Right lobe of liver (tissue), 6 donors: Measurements from ENCODE around the gene CA5A. TPM values are rescaled to one million over a fixed set of nuclear protein-coding genes. Genes with fewer than 3 reads are reported as not detected.

ENCODE experiments used
- ATAC-seq, 4 donors: fragments of 200-7000 bp; cut with Tn5 transposase; one replicate each; pipeline ENCODE4 v1.9.1; 2020; ENCODE audit warnings: mild to moderate bottlenecking in 4 of 4, moderate library complexity in 4 of 4
- DNase-seq, 3 donors: peaks; one replicate each; pipeline ENCODE4 v3.0.0-alpha.2; 2020
- H3K27ac ChIP-seq, 3 donors: fragments of 200-600 bp; one replicate each; pipeline ENCODE4 v1.8.0; 2022
- H3K27me3 ChIP-seq, 2 donors: fragments of 200-600 bp; one replicate each; pipeline ENCODE4 v1.8.0; 2022
- H3K36me3 ChIP-seq, 4 donors: fragments of 200-600 bp; sonication (generic) in 1 of 4; one replicate each; pipeline versions ENCODE4 v1.5.1 to v1.8.0; 2017 to 2022; ENCODE audit warnings: control low read depth in 1 of 4
- H3K4me1 ChIP-seq, 4 donors: fragments of 200-600 bp; sonication (generic) in 1 of 4; one replicate each; pipeline versions ENCODE4 v1.5.1 to v1.8.0; 2017 to 2022; ENCODE audit warnings: control low read depth in 1 of 4
- H3K4me3 ChIP-seq, 3 donors: fragments of 200-600 bp; one replicate each; pipeline ENCODE4 v1.8.0; 2022
- H3K9me3 ChIP-seq, 4 donors: fragments of 200-600 bp; sonication (generic) in 1 of 4; one replicate each; pipeline versions ENCODE4 v1.5.1 to v1.8.0; 2017 to 2022; ENCODE audit warnings: control low read depth in 1 of 4
- POLR2A ChIP-seq: fragments of 450-650 bp; IDR thresholded peaks from one replicate; pipeline ENCODE4 v1.6.1; 2017; ENCODE audit warnings: antibody characterized with exemption, mild to moderate bottlenecking
- WGBS: methylation state at CpG from one replicate; pipeline ENCODE4 v1.1.6; 2018; ENCODE audit warnings: low coverage, low lambda C conversion rate; ENCODE audit not compliant: insufficient coverage; ENCODE audit errors: missing lambda C conversion rate; 5-methylcytosine and 5-hydroxymethylcytosine counted together
- intact Hi-C, 2 donors: fragments of 100-400 bp; cut with DNase I; formaldehyde crosslinking; loops; one replicate each; pipeline versions ENCODE4 v1.11.2 to v1.14.1; 2022
- total RNA-seq, 6 experiments: library from RNA; depleted of rRNA in 2 of 6; stranded (reverse); fragments of >200 nt in 2 of 6; fragmentation: NEBNext Ultra II Directional in 3 of 6; extraction: Animal tissue kit (Norgen Biotek cat#: 25700) in 3 of 6; gene quantifications; one replicate each; pipeline versions ENCODE4 v1.1.0 to v1.2.4, GENCODE V29; 2016 to 2023
- TF ChIP-seq, protein P1 (sequence below), 4 donors: fragments of 200-600 bp in 3 of 4; fragments of 450-650 bp in 1 of 4; IDR thresholded peaks; one replicate each; pipeline versions ENCODE4 v1.5.1 to v1.8.0; 2016 to 2022; ENCODE audit warnings: antibody characterized with exemption in 4 of 4, mild to moderate bottlenecking in 2 of 4
- donor health status: DM: no; HTN: yes; CAD: no.
- donor health status: DM: no; HTN: no; CAD: no.
- donor health status: DM: no; HTN: no; CAD: no.
- donor health status: DM: no; HTN: yes; CAD: no.
- donor health status: DM: no; HTN: yes; CAD: no.

CA5A gene
- total RNA-seq, 6 experiments from 2014 or later, result 26.5 to 59.6 (median 30.2) TPM

DNA sequence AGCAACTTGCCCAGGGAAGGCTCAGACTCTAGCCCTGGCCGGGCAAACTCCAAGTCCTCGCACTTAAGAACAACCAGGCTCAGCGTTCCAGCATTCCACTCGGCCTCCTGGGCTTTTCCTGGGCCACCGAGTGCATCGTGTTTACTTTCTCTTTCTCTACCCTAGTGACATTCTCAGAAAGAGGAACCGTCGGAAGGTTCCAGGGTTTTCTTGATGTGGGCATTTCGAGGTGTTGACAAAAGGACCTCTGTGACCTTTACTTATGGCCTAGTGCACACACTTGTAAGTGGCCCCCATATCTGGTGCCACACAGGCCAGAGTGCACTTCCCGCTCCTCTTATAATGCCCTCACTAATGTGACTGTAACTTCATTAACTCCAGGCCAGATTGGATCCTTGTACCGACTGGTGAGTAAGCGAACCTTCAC lies 11.8 kb upstream of the CA5A start:
- WGBS, result 34% methylated on average over 10 of the region's 12 CpGs

DNA sequence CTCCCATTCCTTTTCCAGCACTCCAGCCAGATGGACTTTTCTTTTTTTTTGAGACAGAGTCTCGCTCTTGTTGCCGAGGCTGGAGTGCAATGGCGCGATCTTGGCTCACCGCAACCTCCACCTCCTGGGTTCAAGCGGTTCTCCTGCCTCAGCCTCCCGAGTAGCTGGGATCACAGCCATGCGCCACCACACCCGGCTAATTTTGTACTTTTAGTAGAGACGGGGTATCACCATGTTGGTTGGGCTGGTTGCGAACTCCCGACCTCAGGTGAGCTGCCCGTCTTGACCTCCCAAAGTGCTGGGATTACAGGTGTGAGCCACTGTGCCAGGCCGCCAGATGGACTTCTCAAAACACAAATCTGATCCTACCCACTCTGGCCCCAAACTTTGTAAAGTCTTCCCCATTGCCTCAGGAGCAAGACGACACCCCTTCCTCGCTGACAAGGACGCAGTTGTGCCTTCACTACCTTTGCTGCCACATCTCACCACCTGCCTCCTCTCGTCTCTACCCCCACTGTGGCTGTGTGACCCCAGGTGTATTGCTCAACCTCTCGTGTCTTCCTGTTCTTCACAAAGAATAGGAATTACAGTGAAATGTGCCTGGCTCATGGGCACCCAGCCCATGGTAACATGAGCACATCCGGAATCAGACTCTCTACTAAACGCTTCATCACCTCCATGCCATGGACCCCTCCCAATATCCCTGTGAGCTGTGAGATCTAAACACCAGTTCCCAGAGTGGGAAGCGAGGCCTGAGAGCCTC lies 11.2 kb upstream of the CA5A start:
- TF ChIP-seq POLR2A, result no peak
- TF ChIP-seq, protein P1, sequence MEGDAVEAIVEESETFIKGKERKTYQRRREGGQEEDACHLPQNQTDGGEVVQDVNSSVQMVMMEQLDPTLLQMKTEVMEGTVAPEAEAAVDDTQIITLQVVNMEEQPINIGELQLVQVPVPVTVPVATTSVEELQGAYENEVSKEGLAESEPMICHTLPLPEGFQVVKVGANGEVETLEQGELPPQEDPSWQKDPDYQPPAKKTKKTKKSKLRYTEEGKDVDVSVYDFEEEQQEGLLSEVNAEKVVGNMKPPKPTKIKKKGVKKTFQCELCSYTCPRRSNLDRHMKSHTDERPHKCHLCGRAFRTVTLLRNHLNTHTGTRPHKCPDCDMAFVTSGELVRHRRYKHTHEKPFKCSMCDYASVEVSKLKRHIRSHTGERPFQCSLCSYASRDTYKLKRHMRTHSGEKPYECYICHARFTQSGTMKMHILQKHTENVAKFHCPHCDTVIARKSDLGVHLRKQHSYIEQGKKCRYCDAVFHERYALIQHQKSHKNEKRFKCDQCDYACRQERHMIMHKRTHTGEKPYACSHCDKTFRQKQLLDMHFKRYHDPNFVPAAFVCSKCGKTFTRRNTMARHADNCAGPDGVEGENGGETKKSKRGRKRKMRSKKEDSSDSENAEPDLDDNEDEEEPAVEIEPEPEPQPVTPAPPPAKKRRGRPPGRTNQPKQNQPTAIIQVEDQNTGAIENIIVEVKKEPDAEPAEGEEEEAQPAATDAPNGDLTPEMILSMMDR (IDR thresholded peaks at IDR 0.05), result no peak
- H3K4me1 ChIP-seq, result peaks cover 0 to 19% (median 0%) of the 10 kb centered on the region in 4 donors
- no peak overlapping the region for H3K4me3 ChIP-seq
- peak overlapping the region; percentile 59 to 96 (median 86) for H3K27ac ChIP-seq
- no peaks in the 10 kb centered on the region for H3K27me3 ChIP-seq
- H3K9me3 ChIP-seq, result no peaks in the 10 kb centered on the region
- DNase-seq (peak in 1 of 3 donors; percentile 41), ATAC-seq (no peak)
- no peaks in the 10 kb centered on the region for H3K36me3 ChIP-seq
- WGBS, result 90% methylated on average over 13 of the region's 22 CpGs
- intact Hi-C loops, result no loop called here

More for the DNA sequence above, 11.8 kb upstream of the CA5A start:
- intact Hi-C loops, result no loop called here
- peak overlapping the region; percentile 59 to 96 (median 86) for H3K27ac ChIP-seq
- H3K4me1 ChIP-seq, result peaks cover 0 to 22% (median 3%) of the 10 kb centered on the region in 4 donors
- H3K36me3 ChIP-seq, result no peaks in the 10 kb centered on the region
- H3K27me3 ChIP-seq, result no peaks in the 10 kb centered on the region
- DNase-seq (peak in 1 of 3 donors; percentile 58), ATAC-seq (no peak)
- H3K9me3 ChIP-seq, result no peaks in the 10 kb centered on the region
- TF ChIP-seq, protein P1 (IDR thresholded peaks at IDR 0.05), result no peak
- TF ChIP-seq POLR2A, result no peak
- no peak overlapping the region for H3K4me3 ChIP-seq

DNA sequence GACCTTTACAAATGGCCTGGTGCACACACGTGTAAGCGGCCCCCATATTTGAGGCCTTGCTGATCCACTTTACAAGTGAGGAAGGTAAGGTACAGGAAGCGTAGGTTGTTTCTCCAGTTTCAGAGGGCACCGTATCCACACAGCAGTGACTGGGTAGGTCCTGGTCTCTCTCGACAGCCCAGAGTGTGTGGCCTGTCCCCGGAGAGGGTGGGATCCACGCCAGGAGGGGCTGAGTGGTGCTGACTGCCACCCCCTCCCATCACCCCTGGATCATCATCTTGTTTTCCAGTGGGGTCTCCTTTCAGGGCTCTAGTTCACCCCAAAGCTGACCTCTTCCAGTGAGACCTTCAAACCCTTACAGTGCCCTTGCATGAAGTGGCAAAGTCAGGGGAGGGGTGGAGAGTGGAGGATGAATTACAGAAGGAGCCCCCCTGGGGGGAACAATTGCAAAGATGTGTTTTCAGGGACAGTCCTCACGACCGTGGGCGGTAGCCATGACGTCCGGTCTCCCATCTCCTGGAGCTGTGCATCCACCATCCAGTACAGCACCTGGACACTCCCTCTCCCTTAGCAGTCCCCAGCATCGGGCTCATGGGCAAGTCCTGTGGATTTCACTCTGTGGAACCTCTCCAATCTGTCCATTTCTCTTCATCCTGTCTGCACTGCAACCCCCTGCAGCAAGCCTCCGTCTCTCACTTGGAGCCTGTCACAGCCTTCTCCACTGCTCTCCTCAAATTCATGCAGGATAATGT lies 10.4 kb upstream of the CA5A start:
- ATAC-seq (no peak), DNase-seq (peak in 1 of 3 donors; percentile 37)
- no peak overlapping the region for H3K4me3 ChIP-seq
- no peaks in the 10 kb centered on the region for H3K9me3 ChIP-seq
- H3K4me1 ChIP-seq, result peaks cover 0 to 13% (median 0%) of the 10 kb centered on the region in 4 donors
- intact Hi-C loops, result no loop called here
- 93% methylated on average over 3 of the region's 14 CpGs for WGBS
- H3K27me3 ChIP-seq, result no peaks in the 10 kb centered on the region
- TF ChIP-seq, protein P1 (IDR thresholded peaks at IDR 0.05), result no peak
- no peak for TF ChIP-seq POLR2A
- H3K36me3 ChIP-seq, result no peaks in the 10 kb centered on the region
- no peak overlapping the region for H3K27ac ChIP-seq

DNA sequence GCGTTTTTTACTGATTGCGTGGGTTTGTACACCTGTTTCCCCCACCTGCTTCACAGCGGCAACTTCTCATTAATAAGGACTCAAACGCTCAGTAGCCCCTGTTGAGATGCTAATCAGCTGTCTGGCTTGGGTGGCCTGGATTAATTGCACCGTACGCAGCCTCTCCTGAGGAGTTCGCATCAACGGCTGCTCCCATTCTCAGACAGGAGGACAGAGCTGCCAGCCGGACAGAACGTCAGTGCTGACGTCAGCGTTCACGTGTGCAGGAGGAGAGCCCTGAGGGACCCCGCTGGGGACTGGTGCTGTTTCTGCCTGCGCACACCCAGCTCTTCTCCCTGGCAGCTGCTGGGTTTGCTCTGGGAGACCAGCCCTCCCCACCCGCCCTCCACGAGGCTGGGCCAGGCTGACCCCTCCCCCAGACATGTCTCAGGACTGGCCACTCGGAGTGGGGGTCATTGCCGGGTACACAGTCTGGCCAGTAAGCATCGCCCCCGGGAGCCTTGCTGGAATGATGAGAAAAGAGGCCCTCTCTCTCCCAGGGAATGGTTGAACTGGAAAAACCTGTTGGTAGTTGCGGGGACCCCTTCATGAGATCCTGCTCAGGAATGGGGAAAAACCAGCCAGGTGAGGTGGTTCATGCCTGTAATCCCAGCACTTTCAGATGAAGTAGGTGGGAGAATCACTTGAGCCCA lies 9.2 kb upstream of the CA5A start:
- peak overlapping the region in 1 of 3 donors; percentile 29 for H3K4me3 ChIP-seq
- intact Hi-C loops, result no loop called here
- H3K27me3 ChIP-seq, result no peaks in the 10 kb centered on the region
- ATAC-seq (peak; percentile 20 to 53 (median 37)), DNase-seq (peak in 2 of 3 donors; percentile 68 to 76)
- H3K9me3 ChIP-seq, result no peaks in the 10 kb centered on the region
- H3K27ac ChIP-seq, result peak overlapping the region in 1 of 3 donors; percentile 53
- no peaks in the 10 kb centered on the region for H3K36me3 ChIP-seq
- H3K4me1 ChIP-seq, result peaks cover 0 to 13% (median 0%) of the 10 kb centered on the region in 4 donors
- whole genome bisulfite sequencing, result 44% methylated on average over 6 of the region's 22 CpGs
- TF ChIP-seq, protein P1 (IDR thresholded peaks at IDR 0.05), result no peak
- no peak for TF ChIP-seq POLR2A
